Measurements from ENCODE around the gene DEPDC5.
"Not testable (repeated sequence)": the region's sequence is repeated elsewhere in the genome, so short reads cannot be mapped to it uniquely, and the experiment has no call there.

DNA sequence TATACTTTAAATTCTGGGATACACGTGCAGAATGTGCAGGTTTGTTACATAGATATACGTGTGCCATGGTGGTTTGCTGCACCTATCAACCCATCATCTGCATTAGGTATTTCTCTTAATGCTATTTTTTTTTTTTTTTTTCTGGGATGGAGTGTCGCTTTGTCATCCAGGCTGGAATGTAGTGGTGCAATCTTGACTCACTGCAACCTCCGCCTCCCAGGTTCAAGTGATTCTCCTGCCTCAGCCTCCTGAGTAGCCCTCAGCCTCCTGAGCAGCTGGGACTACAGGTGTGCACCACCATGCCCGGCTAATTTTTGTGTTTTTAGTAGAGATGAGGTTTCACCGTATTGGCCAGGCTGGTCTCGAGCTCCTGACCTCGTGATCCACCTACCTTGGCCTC is 45.5 kb downstream of the DEPDC5 start:
- not testable (repeated sequence) for TF ChIP-seq CTCF, POLR2A (IDR thresholded peaks at IDR 0.05)
